ENCODE measurements around the gene FOXP1.

The FOXP1 gene

GRCh38 chr3:71285086-71285485 lies 298.4 kb downstream of the FOXP1 start:
- no peaks in the 10 kb centered on the region for H3K9me3 ChIP-seq (ENCODE audit: control insufficient read depth in 5 of 5, low read length in 5 of 5)
- H3K4me3 ChIP-seq (ENCODE audit: low read depth in 1 of 5, low read length in 5 of 5) = no peak overlapping the region
- H3K9ac ChIP-seq (ENCODE audit: low read length in 5 of 5) = no peak overlapping the region
- no peaks in the 10 kb centered on the region for H3K4me1 ChIP-seq (ENCODE audit: control insufficient read depth in 5 of 5, insufficient read depth in 5 of 5, low read length in 5 of 5)
- H3K36me3 ChIP-seq (ENCODE audit: control insufficient read depth in 5 of 5, insufficient read depth in 5 of 5, low read length in 5 of 5) = no peaks in the 10 kb centered on the region
- H3K27ac ChIP-seq (ENCODE audit: low read depth, low read length) = no peak overlapping the region
- no peaks in the 10 kb centered on the region for H3K27me3 ChIP-seq (ENCODE audit: control insufficient read depth in 5 of 5, insufficient read depth in 4 of 5, low read length in 5 of 5)

GRCh38 chr3:71282976-71283375 lies 300.6 kb downstream of the FOXP1 start:
- H3K4me1 ChIP-seq (ENCODE audit: control insufficient read depth in 5 of 5, insufficient read depth in 5 of 5, low read length in 5 of 5) = no peaks in the 10 kb centered on the region
- H3K9ac ChIP-seq (ENCODE audit: low read length in 5 of 5) = no peak overlapping the region
- H3K4me3 ChIP-seq (ENCODE audit: low read depth in 1 of 5, low read length in 5 of 5) = no peak overlapping the region
- H3K9me3 ChIP-seq (ENCODE audit: control insufficient read depth in 5 of 5, low read length in 5 of 5) = no peaks in the 10 kb centered on the region
- H3K36me3 ChIP-seq (ENCODE audit: control insufficient read depth in 5 of 5, insufficient read depth in 5 of 5, low read length in 5 of 5) = no peaks in the 10 kb centered on the region
- H3K27me3 ChIP-seq (ENCODE audit: control insufficient read depth in 5 of 5, insufficient read depth in 4 of 5, low read length in 5 of 5) = no peaks in the 10 kb centered on the region
- H3K27ac ChIP-seq (ENCODE audit: low read depth, low read length) = no peak overlapping the region

GRCh38 chr3:71281280-71281679 lies 302.2 kb downstream of the FOXP1 start:
- no peak overlapping the region for H3K9ac ChIP-seq (ENCODE audit: low read length in 5 of 5)
- no peaks in the 10 kb centered on the region for H3K36me3 ChIP-seq (ENCODE audit: control insufficient read depth in 5 of 5, insufficient read depth in 5 of 5, low read length in 5 of 5)
- H3K27me3 ChIP-seq (ENCODE audit: control insufficient read depth in 5 of 5, insufficient read depth in 4 of 5, low read length in 5 of 5) = no peaks in the 10 kb centered on the region
- no peaks in the 10 kb centered on the region for H3K9me3 ChIP-seq (ENCODE audit: control insufficient read depth in 5 of 5, low read length in 5 of 5)
- no peak overlapping the region for H3K4me3 ChIP-seq (ENCODE audit: low read depth in 1 of 5, low read length in 5 of 5)
- no peak overlapping the region for H3K27ac ChIP-seq (ENCODE audit: low read depth, low read length)
- H3K4me1 ChIP-seq (ENCODE audit: control insufficient read depth in 5 of 5, insufficient read depth in 5 of 5, low read length in 5 of 5) = no peaks in the 10 kb centered on the region

- H3K4me1 ChIP-seq (ENCODE audit: control insufficient read depth in 5 of 5, insufficient read depth in 5 of 5, low read length in 5 of 5) = no peaks in the 10 kb centered on the region
- H3K4me3 ChIP-seq (ENCODE audit: low read depth in 1 of 5, low read length in 5 of 5) = no peak overlapping the region
- no peaks in the 10 kb centered on the region for H3K27me3 ChIP-seq (ENCODE audit: control insufficient read depth in 5 of 5, insufficient read depth in 4 of 5, low read length in 5 of 5)
- no peaks in the 10 kb centered on the region for H3K36me3 ChIP-seq (ENCODE audit: control insufficient read depth in 5 of 5, insufficient read depth in 5 of 5, low read length in 5 of 5)
- no peaks in the 10 kb centered on the region for H3K9me3 ChIP-seq (ENCODE audit: control insufficient read depth in 5 of 5, low read length in 5 of 5)
- H3K9ac ChIP-seq (ENCODE audit: low read length in 5 of 5) = no peak overlapping the region
- no peak overlapping the region for H3K27ac ChIP-seq (ENCODE audit: low read depth, low read length)
Observed at GRCh38 chr3:71277341-71277740, 306.2 kb downstream of the FOXP1 start.

- no peak overlapping the region for H3K9ac ChIP-seq (ENCODE audit: low read length in 5 of 5)
- H3K36me3 ChIP-seq (ENCODE audit: control insufficient read depth in 5 of 5, insufficient read depth in 5 of 5, low read length in 5 of 5) = no peaks in the 10 kb centered on the region
- H3K4me3 ChIP-seq (ENCODE audit: low read depth in 1 of 5, low read length in 5 of 5) = no peak overlapping the region
- H3K27me3 ChIP-seq (ENCODE audit: control insufficient read depth in 5 of 5, insufficient read depth in 4 of 5, low read length in 5 of 5) = no peaks in the 10 kb centered on the region
- H3K9me3 ChIP-seq (ENCODE audit: control insufficient read depth in 5 of 5, low read length in 5 of 5) = no peaks in the 10 kb centered on the region
- no peaks in the 10 kb centered on the region for H3K4me1 ChIP-seq (ENCODE audit: control insufficient read depth in 5 of 5, insufficient read depth in 5 of 5, low read length in 5 of 5)
- H3K27ac ChIP-seq (ENCODE audit: low read depth, low read length) = no peak overlapping the region
Observed at GRCh38 chr3:71276531-71276930, 307.0 kb downstream of the FOXP1 start.

- H3K27ac ChIP-seq (ENCODE audit: low read depth, low read length) = no peak overlapping the region
- H3K27me3 ChIP-seq (ENCODE audit: control insufficient read depth in 5 of 5, insufficient read depth in 4 of 5, low read length in 5 of 5) = no peaks in the 10 kb centered on the region
- H3K4me1 ChIP-seq (ENCODE audit: control insufficient read depth in 5 of 5, insufficient read depth in 5 of 5, low read length in 5 of 5) = no peaks in the 10 kb centered on the region
- no peak overlapping the region for H3K4me3 ChIP-seq (ENCODE audit: low read depth in 1 of 5, low read length in 5 of 5)
- no peak overlapping the region for H3K9ac ChIP-seq (ENCODE audit: low read length in 5 of 5)
- no peaks in the 10 kb centered on the region for H3K36me3 ChIP-seq (ENCODE audit: control insufficient read depth in 5 of 5, insufficient read depth in 5 of 5, low read length in 5 of 5)
- no peaks in the 10 kb centered on the region for H3K9me3 ChIP-seq (ENCODE audit: control insufficient read depth in 5 of 5, low read length in 5 of 5)
Observed at GRCh38 chr3:71273453-71273852, 310.1 kb downstream of the FOXP1 start.

GRCh38 chr3:71271596-71271995 lies 311.9 kb downstream of the FOXP1 start:
- Histone ChIP-seq H3K4me3 (ENCODE audit: low read depth in 1 of 5, low read length in 5 of 5) (no peak overlapping the region), H3K9me3 (ENCODE audit: control insufficient read depth in 5 of 5, low read length in 5 of 5) (no peaks in the 10 kb centered on the region), H3K9ac (ENCODE audit: low read length in 5 of 5) (no peak overlapping the region), H3K27ac (ENCODE audit: low read depth, low read length) (no peak overlapping the region), H3K36me3 (ENCODE audit: control insufficient read depth in 5 of 5, insufficient read depth in 5 of 5, low read length in 5 of 5) (no peaks in the 10 kb centered on the region), H3K27me3 (ENCODE audit: control insufficient read depth in 5 of 5, insufficient read depth in 4 of 5, low read length in 5 of 5) (no peaks in the 10 kb centered on the region), H3K4me1 (ENCODE audit: control insufficient read depth in 5 of 5, insufficient read depth in 5 of 5, low read length in 5 of 5) (no peaks in the 10 kb centered on the region)

GRCh38 chr3:71269906-71270305 lies 313.6 kb downstream of the FOXP1 start:
- H3K27ac ChIP-seq (ENCODE audit: low read depth, low read length) = no peak overlapping the region
- no peak overlapping the region for H3K4me3 ChIP-seq (ENCODE audit: low read depth in 1 of 5, low read length in 5 of 5)
- no peaks in the 10 kb centered on the region for H3K27me3 ChIP-seq (ENCODE audit: control insufficient read depth in 5 of 5, insufficient read depth in 4 of 5, low read length in 5 of 5)
- no peaks in the 10 kb centered on the region for H3K9me3 ChIP-seq (ENCODE audit: control insufficient read depth in 5 of 5, low read length in 5 of 5)
- H3K9ac ChIP-seq (ENCODE audit: low read length in 5 of 5) = no peak overlapping the region
- no peaks in the 10 kb centered on the region for H3K4me1 ChIP-seq (ENCODE audit: control insufficient read depth in 5 of 5, insufficient read depth in 5 of 5, low read length in 5 of 5)
- H3K36me3 ChIP-seq (ENCODE audit: control insufficient read depth in 5 of 5, insufficient read depth in 5 of 5, low read length in 5 of 5) = no peaks in the 10 kb centered on the region

GRCh38 chr3:71268462-71268999 lies 315.0 kb downstream of the FOXP1 start:
- Histone ChIP-seq H3K27ac (ENCODE audit: low read depth, low read length) (no peak overlapping the region), H3K4me3 (ENCODE audit: low read depth in 1 of 5, low read length in 5 of 5) (no peak overlapping the region), H3K27me3 (ENCODE audit: control insufficient read depth in 5 of 5, insufficient read depth in 4 of 5, low read length in 5 of 5) (no peaks in the 10 kb centered on the region), H3K36me3 (ENCODE audit: control insufficient read depth in 5 of 5, insufficient read depth in 5 of 5, low read length in 5 of 5) (no peaks in the 10 kb centered on the region), H3K4me1 (ENCODE audit: control insufficient read depth in 5 of 5, insufficient read depth in 5 of 5, low read length in 5 of 5) (no peaks in the 10 kb centered on the region), H3K9me3 (ENCODE audit: control insufficient read depth in 5 of 5, low read length in 5 of 5) (no peaks in the 10 kb centered on the region), H3K9ac (ENCODE audit: low read length in 5 of 5) (no peak overlapping the region)

GRCh38 chr3:71266875-71267274 lies 316.7 kb downstream of the FOXP1 start:
- H3K27ac ChIP-seq (ENCODE audit: low read depth, low read length) = no peak overlapping the region
- no peaks in the 10 kb centered on the region for H3K27me3 ChIP-seq (ENCODE audit: control insufficient read depth in 5 of 5, insufficient read depth in 4 of 5, low read length in 5 of 5)
- no peak overlapping the region for H3K9ac ChIP-seq (ENCODE audit: low read length in 5 of 5)
- no peaks in the 10 kb centered on the region for H3K36me3 ChIP-seq (ENCODE audit: control insufficient read depth in 5 of 5, insufficient read depth in 5 of 5, low read length in 5 of 5)
- no peaks in the 10 kb centered on the region for H3K4me1 ChIP-seq (ENCODE audit: control insufficient read depth in 5 of 5, insufficient read depth in 5 of 5, low read length in 5 of 5)
- no peak overlapping the region for H3K4me3 ChIP-seq (ENCODE audit: low read depth in 1 of 5, low read length in 5 of 5)
- no peaks in the 10 kb centered on the region for H3K9me3 ChIP-seq (ENCODE audit: control insufficient read depth in 5 of 5, low read length in 5 of 5)

- H3K36me3 ChIP-seq (ENCODE audit: control insufficient read depth in 5 of 5, insufficient read depth in 5 of 5, low read length in 5 of 5) = no peaks in the 10 kb centered on the region
- H3K9ac ChIP-seq (ENCODE audit: low read length in 5 of 5) = no peak overlapping the region
- H3K9me3 ChIP-seq (ENCODE audit: control insufficient read depth in 5 of 5, low read length in 5 of 5) = no peaks in the 10 kb centered on the region
- H3K4me1 ChIP-seq (ENCODE audit: control insufficient read depth in 5 of 5, insufficient read depth in 5 of 5, low read length in 5 of 5) = no peaks in the 10 kb centered on the region
- H3K27ac ChIP-seq (ENCODE audit: low read depth, low read length) = no peak overlapping the region
- H3K27me3 ChIP-seq (ENCODE audit: control insufficient read depth in 5 of 5, insufficient read depth in 4 of 5, low read length in 5 of 5) = no peaks in the 10 kb centered on the region
- H3K4me3 ChIP-seq (ENCODE audit: low read depth in 1 of 5, low read length in 5 of 5) = no peak overlapping the region
Observed at GRCh38 chr3:71265365-71265915, 318.1 kb downstream of the FOXP1 start.

All from subcutaneous abdominal adipose tissue (tissue), 5 donors.